ENCODE results near the gene ERAP2.

DNA sequence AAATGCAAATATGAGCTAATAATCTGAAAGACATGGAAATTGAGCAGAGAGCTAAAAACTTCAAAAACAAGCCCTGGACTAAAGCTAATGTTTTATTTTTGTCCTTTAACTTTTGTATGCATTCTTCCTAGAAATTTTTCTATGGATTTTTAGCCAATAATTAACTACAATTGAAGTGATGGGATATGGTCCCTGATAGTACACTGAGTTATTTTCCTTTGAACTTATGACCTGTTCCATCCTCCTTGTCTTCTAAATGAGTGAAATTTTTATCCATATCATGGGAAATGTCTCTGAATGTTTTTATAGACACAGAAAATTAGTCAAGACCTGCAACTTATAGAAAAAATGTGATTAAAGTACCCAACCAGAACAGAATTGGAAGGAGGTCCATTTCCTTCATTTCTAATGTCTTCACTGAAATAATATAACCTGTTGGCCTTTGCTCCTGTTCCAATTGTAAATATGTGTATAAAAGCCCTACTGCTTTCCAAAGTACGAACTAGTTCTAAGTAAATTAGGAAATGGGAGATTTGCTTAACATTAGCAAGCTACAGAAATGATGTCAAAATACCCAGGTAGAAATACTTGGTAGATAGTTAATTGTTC lies 11.3 kb upstream of the ERAP2 start:
- no peak for TF ChIP-seq ZNF563 (CRISPR knock-in tag; IDR thresholded peaks at IDR 0.05)
- no peak for TF ChIP-seq ZFP41 (CRISPR knock-in tag; IDR thresholded peaks at IDR 0.05; ENCODE audit: borderline replicate concordance)

Measured in HepG2 (cell line).